NOMO-1 treated with dmso at 0.1 percent for 144 hours (cell line): Measurements from ENCODE around the gene FXYD5.
A peak's percentile ranks its signal among the peaks of the same experiment; 100 is the strongest.
"Not testable (repeated sequence)": the region's sequence is repeated elsewhere in the genome, so short reads cannot be mapped to it uniquely, and the experiment has no call there.

Experiments
- DNase-seq: peaks from one replicate; lab custom pipeline; 2025; ENCODE audit not compliant: unreplicated experiment; lab: John Stamatoyannopoulos, UW

The FXYD5 gene

GRCh38 chr19:35119578-35120155, 34.9 kb upstream of the FXYD5 start:
- DNase-seq, result no peak

- DNase-seq, result peak; percentile 3
Observed at GRCh38 chr19:35120492-35120891, 34.0 kb upstream of the FXYD5 start.

- no peak for DNase-seq
Observed at GRCh38 chr19:35120898-35121297, 33.6 kb upstream of the FXYD5 start.

GRCh38 chr19:35122687-35123551, 31.6 kb upstream of the FXYD5 start:
- DNase-seq, result no peak

- DNase-seq, result no peak
Observed at GRCh38 chr19:35123573-35123972, 31.0 kb upstream of the FXYD5 start.

- DNase-seq, result peak; percentile 31
Observed at GRCh38 chr19:35124098-35125060, 30.2 kb upstream of the FXYD5 start.

- no peak for DNase-seq
Observed at GRCh38 chr19:35125270-35125717, 29.2 kb upstream of the FXYD5 start.

- no peak for DNase-seq
Observed at GRCh38 chr19:35125749-35126623, 28.5 kb upstream of the FXYD5 start.

GRCh38 chr19:35126624-35126959, 27.9 kb upstream of the FXYD5 start:
- DNase-seq, result no peak

GRCh38 chr19:35127871-35128270, 26.7 kb upstream of the FXYD5 start:
- no peak for DNase-seq

GRCh38 chr19:35128398-35129057, 26.0 kb upstream of the FXYD5 start:
- DNase-seq, result no peak

GRCh38 chr19:35129724-35130274, 24.7 kb upstream of the FXYD5 start:
- DNase-seq, result not testable (repeated sequence)

GRCh38 chr19:35130761-35131720, 23.5 kb upstream of the FXYD5 start:
- no peak for DNase-seq

- no peak for DNase-seq
Observed at GRCh38 chr19:35132254-35132653, 22.3 kb upstream of the FXYD5 start.

- no peak for DNase-seq
Observed at GRCh38 chr19:35133826-35134225, 20.7 kb upstream of the FXYD5 start.

- DNase-seq, result no peak
Observed at GRCh38 chr19:35134601-35135242, 19.8 kb upstream of the FXYD5 start, which contains the start of gene LGI4. TSS of gene LGI4 (minus strand) at chr19:35135059. CDS start at chr19:35134680, 379 bp downstream.

- DNase-seq, result peak; percentile 26
Observed at GRCh38 chr19:35135389-35135909, 19.1 kb upstream of the FXYD5 start.

- no peak for DNase-seq
Observed at GRCh38 chr19:35136231-35136630, 18.3 kb upstream of the FXYD5 start.
